ENCODE data around the gene SULT1C2.
"Not testable (repeated sequence)": the region's sequence is repeated elsewhere in the genome, so short reads cannot be mapped to it uniquely, and the experiment has no call there.

The SULT1C2 gene

DNA sequence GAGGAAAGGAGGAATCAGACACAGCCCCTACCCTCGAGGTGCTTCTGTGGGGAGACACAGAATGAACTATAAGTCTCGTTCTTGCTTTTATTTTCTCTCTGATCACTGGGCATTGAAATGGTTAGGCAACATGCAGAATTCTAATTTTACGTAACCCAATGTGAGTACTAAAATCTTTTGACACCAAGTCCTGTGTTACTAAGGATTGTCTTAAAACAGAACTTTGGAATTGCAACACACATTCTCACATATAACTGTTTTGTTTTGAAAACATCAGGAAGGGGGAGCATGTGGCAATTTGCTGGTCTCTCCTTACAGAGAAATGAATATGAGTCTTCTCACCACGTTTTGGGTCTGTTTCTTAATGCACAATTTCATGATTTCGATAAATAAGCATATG, 65.4 kb downstream of the SULT1C2 start:
- DNase-seq (ENCODE audit: low spot score): no peak

DNA sequence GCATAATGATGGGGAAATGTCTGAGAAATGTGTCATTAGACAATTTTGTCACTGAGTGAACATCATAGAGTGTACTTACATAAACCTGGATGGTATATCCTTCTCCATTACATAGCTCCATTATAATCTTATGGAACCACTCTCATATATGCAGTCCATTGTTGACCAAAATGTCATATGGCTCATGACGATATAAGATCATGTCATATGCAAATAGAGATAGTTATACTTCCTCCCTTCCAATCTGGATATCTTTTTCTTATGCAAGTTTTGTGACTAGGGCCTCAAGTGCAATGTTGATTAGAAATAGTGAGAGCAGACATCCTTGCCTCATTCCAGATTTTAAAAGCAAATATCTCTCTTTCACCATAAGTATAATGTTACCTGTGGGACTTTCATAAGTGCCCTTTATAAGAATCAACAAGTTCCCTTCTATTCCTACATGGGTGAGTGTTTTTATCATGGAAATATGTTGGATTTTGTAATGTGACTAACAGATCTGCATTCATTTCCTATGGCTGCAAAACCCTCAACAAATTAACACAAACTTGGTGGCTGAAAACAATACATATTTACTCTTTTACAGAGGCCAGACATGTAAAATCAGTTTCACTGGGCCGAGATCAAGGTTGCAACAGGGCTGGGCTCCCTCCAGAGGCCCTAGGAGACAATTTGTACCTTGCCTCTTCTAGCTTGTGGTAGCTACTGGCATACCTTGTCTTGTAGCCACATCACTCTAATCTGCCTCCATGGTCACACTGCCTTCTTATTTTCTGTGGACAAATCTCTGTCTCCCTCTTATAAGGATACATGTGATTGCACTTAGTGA, 67.4 kb downstream of the SULT1C2 start:
- DNase-seq (ENCODE audit: low spot score): no peak

DNA sequence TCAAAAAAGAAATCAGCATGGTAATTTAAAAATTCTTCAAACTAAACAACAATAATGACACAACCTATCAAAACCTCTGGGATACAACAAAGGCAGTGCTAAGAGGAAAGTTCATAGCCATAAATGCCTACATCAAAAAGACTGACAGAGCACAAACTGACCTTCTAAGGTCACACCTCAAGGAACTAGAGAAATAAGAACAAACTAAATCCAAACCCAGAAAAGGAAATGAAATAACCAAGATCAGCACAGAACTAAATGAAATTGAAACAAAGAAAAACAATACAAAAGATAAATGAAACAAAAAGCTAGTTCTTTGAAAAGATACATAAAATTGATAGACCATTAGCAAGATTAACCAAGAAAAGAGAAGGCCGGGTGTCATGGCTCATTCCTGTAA, 70.6 kb downstream of the SULT1C2 start:
- DNase-seq (ENCODE audit: low spot score): not testable (repeated sequence)
